GM13976 (cell line): Measurements from ENCODE around the gene CFAP92.

ENCODE experiments used
- DNase-seq: peaks from one replicate; pipeline ENCODE4 v3.0.0; 2012; ENCODE audit warnings: low spot score
- CTCF ChIP-seq: IDR thresholded peaks from 2 replicates; pipeline ENCODE4 v1.5.1; 2012; ENCODE audit warnings: borderline replicate concordance, mild to moderate bottlenecking; ENCODE audit not compliant: insufficient read depth; ENCODE audit errors: extremely low read depth, missing control alignments, control extremely low read depth
- in situ Hi-C: fragments of 300-500 bp; cut with MboI; formaldehyde crosslinking; loops from one replicate; pipeline ENCODE4 v1.12.0; 2022; ENCODE audit warnings: low sequenced_read_pairs, mixed read lengths, inconsistent platforms; ENCODE audit not compliant: unreplicated experiment

CFAP92 gene

GRCh38 chr3:128906804-128907525 is 86.9 kb downstream of the CFAP92 start:
- TF ChIP-seq CTCF = no peak
- in situ Hi-C loops = no loop called here
- DNase-seq = no peak

- TF ChIP-seq CTCF = no peak
- in situ Hi-C loops = no loop called here
- DNase-seq = no peak
Observed at GRCh38 chr3:128906031-128906803, 87.7 kb downstream of the CFAP92 start.

- in situ Hi-C loops = no loop called here
- no peak for TF ChIP-seq CTCF
- DNase-seq = no peak
Observed at GRCh38 chr3:128903501-128903900, 90.4 kb downstream of the CFAP92 start.

- DNase-seq = no peak
- TF ChIP-seq CTCF = no peak
- in situ Hi-C loops = no loop called here
Observed at GRCh38 chr3:128902426-128902825, 91.5 kb downstream of the CFAP92 start.

GRCh38 chr3:128895843-128896697 is 97.8 kb downstream of the CFAP92 start:
- no peak for DNase-seq
- TF ChIP-seq CTCF = no peak
- in situ Hi-C loops = no loop called here

- in situ Hi-C loops = no loop called here
- TF ChIP-seq CTCF = no peak
- no peak for DNase-seq
Observed at GRCh38 chr3:128889139-128889894, 104.6 kb downstream of the CFAP92 start.
